MCF 10A (cell line): ENCODE data around the gene WNK1. TPM values are rescaled to one million over a fixed set of nuclear protein-coding genes. Genes with fewer than 3 reads are reported as not detected.

ENCODE experiments used
- BruUV-seq: library from RNA; stranded (reverse); fragments of 400-500 nt; replicated peaks from 2 replicates; lab custom pipeline; 2021; lab: Mats Ljungman, UMichigan
- CTCF ChIA-PET: fragments of 300-600 bp; sonication (Branson Sonifier 250); formaldehyde crosslinking; extraction: SDS; loops from one replicate; lab custom pipeline; 2021; ENCODE audit warnings: antibody characterized with exemption, inconsistent platforms; lab: Yijun Ruan, JAX
- POLR2A ChIA-PET: fragments of 300-600, 350-650 bp; sonication (Branson Sonifier 250); formaldehyde crosslinking; extraction: SDS; loops from one replicate; lab custom pipeline; 2020; ENCODE audit warnings: antibody characterized with exemption, inconsistent platforms; lab: Yijun Ruan, JAX
- DNase-seq: peaks from one replicate; pipeline ENCODE4 v3.0.0-alpha.2; 2018; ENCODE audit not compliant: unreplicated experiment
- H3K27ac Mint-ChIP-seq: one replicate; pipeline ENCODE4 v1.8.0; 2022; ENCODE audit warnings: mild to moderate bottlenecking, low read depth, mixed read lengths; ENCODE audit not compliant: unreplicated experiment
- H3K27me3 Mint-ChIP-seq: one replicate; pipeline ENCODE4 v1.8.0; 2022; ENCODE audit warnings: mixed read lengths; ENCODE audit not compliant: insufficient read depth, unreplicated experiment
- H3K36me3 Mint-ChIP-seq: one replicate; pipeline ENCODE4 v1.8.0; 2022; ENCODE audit warnings: mild to moderate bottlenecking, moderate library complexity, mixed read lengths; ENCODE audit not compliant: insufficient read depth, unreplicated experiment
- H3K4me1 Mint-ChIP-seq: one replicate; pipeline ENCODE4 v1.8.0; 2022; ENCODE audit warnings: mixed read lengths; ENCODE audit not compliant: insufficient read depth, unreplicated experiment
- H3K4me3 Mint-ChIP-seq: one replicate; pipeline ENCODE4 v1.8.0; 2022; ENCODE audit warnings: mild to moderate bottlenecking, moderate library complexity, mixed read lengths; ENCODE audit not compliant: unreplicated experiment
- H3K9me3 Mint-ChIP-seq: one replicate; pipeline ENCODE4 v1.8.0; 2022; ENCODE audit warnings: mixed read lengths; ENCODE audit not compliant: unreplicated experiment
- intact Hi-C: fragments of 100-400 bp; cut with micrococcal nuclease; formaldehyde crosslinking; loops from 2 replicates; pipeline ENCODE4 v1.14.1; 2022
- total RNA-seq: library from RNA; stranded (reverse); gene quantifications from 2 replicates; pipeline ENCODE4 v1.2.3, GENCODE V29; 2022
- TF ChIP-seq, protein P1 (sequence below): fragments of 200-600 bp; IDR thresholded peaks from one replicate; pipeline ENCODE4 v1.8.0; 2022; ENCODE audit warnings: antibody characterized with exemption, mild to moderate bottlenecking; ENCODE audit not compliant: unreplicated experiment

WNK1 gene
- total RNA-seq, 1 experiment from 2014 or later = 139 TPM

DNA sequence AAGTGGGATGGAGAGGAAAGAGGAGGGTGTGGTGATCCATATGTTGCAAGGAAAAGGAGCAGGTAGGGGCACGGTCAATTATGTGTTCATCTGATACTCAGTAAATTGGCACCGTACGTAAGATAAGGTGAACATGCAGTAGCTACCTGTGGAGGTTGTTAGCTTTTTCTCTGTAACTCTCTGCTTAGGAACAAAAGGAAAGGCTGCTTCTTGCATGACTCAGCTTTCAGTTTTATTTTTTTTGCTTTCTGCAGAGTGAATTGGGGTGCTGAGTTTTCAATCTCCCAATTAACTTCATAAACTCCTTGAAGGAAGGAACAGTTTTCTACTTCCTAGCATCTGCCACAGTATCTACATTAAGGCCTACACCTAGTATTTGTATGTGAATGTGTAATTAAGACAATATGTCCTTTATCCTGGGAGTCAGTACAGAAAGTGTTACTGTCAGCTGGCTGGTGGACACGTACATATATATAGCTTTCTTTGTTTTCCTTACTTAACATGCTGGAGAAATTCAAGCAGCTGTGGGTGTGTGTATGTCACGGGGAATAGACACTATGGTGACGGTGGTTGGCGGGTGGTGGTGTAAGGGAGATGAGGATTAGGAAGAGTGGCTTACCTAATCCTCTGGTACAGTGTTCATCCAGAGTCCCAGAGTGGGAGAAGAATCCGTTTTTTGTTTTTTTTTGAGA is 40.1 kb upstream of the WNK1 start:
- peaks cover 11% of the 10 kb centered on the region for H3K4me1 Mint-ChIP-seq
- TF ChIP-seq, protein P1, sequence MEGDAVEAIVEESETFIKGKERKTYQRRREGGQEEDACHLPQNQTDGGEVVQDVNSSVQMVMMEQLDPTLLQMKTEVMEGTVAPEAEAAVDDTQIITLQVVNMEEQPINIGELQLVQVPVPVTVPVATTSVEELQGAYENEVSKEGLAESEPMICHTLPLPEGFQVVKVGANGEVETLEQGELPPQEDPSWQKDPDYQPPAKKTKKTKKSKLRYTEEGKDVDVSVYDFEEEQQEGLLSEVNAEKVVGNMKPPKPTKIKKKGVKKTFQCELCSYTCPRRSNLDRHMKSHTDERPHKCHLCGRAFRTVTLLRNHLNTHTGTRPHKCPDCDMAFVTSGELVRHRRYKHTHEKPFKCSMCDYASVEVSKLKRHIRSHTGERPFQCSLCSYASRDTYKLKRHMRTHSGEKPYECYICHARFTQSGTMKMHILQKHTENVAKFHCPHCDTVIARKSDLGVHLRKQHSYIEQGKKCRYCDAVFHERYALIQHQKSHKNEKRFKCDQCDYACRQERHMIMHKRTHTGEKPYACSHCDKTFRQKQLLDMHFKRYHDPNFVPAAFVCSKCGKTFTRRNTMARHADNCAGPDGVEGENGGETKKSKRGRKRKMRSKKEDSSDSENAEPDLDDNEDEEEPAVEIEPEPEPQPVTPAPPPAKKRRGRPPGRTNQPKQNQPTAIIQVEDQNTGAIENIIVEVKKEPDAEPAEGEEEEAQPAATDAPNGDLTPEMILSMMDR = no peak
- H3K27me3 Mint-ChIP-seq = no peaks in the 10 kb centered on the region
- BruUV-seq = no TSS peak
- POLR2A ChIA-PET = interaction anchor here (0.6 to 2.2 kb wide), 10 partner anchors 9 to 142 kb away, joined by 3 to 14 read pairs (median 3); no protein-coding TSS in a partner anchor
- peak overlapping the region; percentile 35 for H3K27ac Mint-ChIP-seq
- no peak overlapping the region for H3K4me3 Mint-ChIP-seq
- intact Hi-C loops = no loop called here
- CTCF ChIA-PET = no interaction called here
- DNase-seq = peak; percentile 11
- no peaks in the 10 kb centered on the region for H3K36me3 Mint-ChIP-seq
- H3K9me3 Mint-ChIP-seq = no peaks in the 10 kb centered on the region

DNA sequence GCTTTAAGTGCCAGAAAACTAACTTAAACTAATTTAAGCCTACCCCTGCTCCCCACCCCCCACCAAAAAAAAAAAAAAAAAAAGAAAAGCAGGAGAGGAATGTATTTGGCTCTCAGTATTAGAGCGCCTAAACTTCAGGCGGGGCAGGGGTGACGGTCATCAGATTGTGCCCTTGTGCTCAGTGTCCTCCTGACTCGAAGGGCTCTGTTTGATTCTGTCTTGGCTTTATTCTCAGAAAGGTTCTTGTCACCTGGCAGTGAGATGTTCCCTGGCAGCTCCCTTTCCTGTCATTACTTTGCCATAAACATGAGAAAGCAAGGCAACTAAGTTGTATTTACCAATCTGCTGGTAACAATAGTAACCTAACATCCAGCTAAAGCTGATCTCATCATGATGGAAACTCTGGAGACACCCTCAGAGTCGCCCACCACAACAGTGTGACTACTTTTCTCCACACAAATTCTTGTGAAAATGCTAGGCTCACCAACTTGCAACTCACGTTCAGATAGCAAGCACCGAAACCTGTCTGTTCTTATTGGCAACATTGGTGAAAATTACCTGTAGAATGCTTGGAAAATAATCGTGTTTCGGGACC is 39.0 kb upstream of the WNK1 start:
- ChIA-PET CTCF (interaction anchor here (0.9 kb wide), 1 partner anchor 145 kb away, joined by 4 read pairs; no protein-coding TSS in a partner anchor), POLR2A (interaction anchor here (1.0 to 2.2 kb wide), 5 partner anchors 11 to 104 kb away, joined by 3 to 14 read pairs (median 3); no protein-coding TSS in a partner anchor)
- DNase-seq = no peak
- TF ChIP-seq, protein P1 = no peak
- Mint-ChIP-seq H3K27me3 (no peaks in the 10 kb centered on the region), H3K4me3 (no peak overlapping the region), H3K9me3 (no peaks in the 10 kb centered on the region), H3K4me1 (peaks cover 11% of the 10 kb centered on the region), H3K36me3 (no peaks in the 10 kb centered on the region), H3K27ac (peak overlapping the region; percentile 35)
- no TSS peak for BruUV-seq
- intact Hi-C loops = no loop called here

DNA sequence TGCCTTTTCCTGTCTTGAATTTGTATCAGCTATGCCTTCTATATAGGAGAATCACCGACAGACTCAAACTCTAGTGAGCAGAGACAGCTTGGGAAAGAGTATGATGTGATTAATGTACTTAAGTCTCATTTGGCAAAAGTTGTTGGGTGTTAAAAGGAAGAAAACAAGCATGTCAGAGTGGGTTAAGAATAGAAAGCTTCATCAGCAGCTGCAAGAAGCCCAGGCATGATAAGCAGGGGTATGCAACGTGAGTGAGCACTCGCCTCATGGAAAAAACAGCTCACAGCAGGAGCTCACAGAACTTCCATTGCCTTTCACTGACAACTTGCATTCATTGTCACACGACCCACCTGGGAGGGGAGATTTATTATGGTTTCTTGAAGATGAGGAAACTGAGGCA is 35.9 kb upstream of the WNK1 start:
- no peaks in the 10 kb centered on the region for H3K9me3 Mint-ChIP-seq
- CTCF ChIA-PET = no interaction called here
- H3K27me3 Mint-ChIP-seq = no peaks in the 10 kb centered on the region
- no peak overlapping the region for H3K4me3 Mint-ChIP-seq
- POLR2A ChIA-PET = interaction anchor here (0.6 kb wide), 1 partner anchor 132 kb away, joined by 3 read pairs; no protein-coding TSS in a partner anchor
- TF ChIP-seq, protein P1 = no peak
- H3K27ac Mint-ChIP-seq = no peak overlapping the region
- no TSS peak for BruUV-seq
- DNase-seq = no peak
- intact Hi-C loops = no loop called here
- peaks cover 11% of the 10 kb centered on the region for H3K4me1 Mint-ChIP-seq
- no peaks in the 10 kb centered on the region for H3K36me3 Mint-ChIP-seq

DNA sequence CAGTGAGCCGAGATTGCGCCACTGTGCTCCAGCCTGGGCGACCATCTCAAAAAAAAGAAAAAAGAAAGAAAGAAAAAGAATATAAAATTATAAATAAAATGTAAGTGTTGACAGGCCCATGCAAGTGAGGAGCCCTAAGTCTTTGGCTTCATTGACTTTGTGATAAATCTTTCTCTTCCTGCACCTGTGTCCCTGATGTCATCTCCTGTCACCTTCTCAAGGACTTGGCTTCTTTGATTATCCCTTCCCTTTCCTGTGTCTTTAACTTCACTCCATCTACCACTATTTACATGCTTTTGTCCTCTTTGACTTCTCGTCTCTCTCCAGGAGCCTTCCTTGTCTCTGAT is 33.6 kb upstream of the WNK1 start:
- no peaks in the 10 kb centered on the region for H3K27me3 Mint-ChIP-seq
- H3K9me3 Mint-ChIP-seq = no peaks in the 10 kb centered on the region
- H3K4me1 Mint-ChIP-seq = peaks cover 6% of the 10 kb centered on the region
- TF ChIP-seq, protein P1 = no peak
- intact Hi-C loops = no loop called here
- ChIA-PET POLR2A (no interaction called here), CTCF (no interaction called here)
- H3K4me3 Mint-ChIP-seq = no peak overlapping the region
- DNase-seq = no peak
- no TSS peak for BruUV-seq
- no peaks in the 10 kb centered on the region for H3K36me3 Mint-ChIP-seq
- H3K27ac Mint-ChIP-seq = no peak overlapping the region
